NCI-H510A (cell line): ENCODE results near the gene ZKSCAN3.
"Not testable (repeated sequence)": the region's sequence is repeated elsewhere in the genome, so short reads cannot be mapped to it uniquely, and the experiment has no call there.

Experiments used
- DNase-seq: peaks from one replicate; lab custom pipeline; 2025; lab: John Stamatoyannopoulos, UW

ZKSCAN3 gene

DNA sequence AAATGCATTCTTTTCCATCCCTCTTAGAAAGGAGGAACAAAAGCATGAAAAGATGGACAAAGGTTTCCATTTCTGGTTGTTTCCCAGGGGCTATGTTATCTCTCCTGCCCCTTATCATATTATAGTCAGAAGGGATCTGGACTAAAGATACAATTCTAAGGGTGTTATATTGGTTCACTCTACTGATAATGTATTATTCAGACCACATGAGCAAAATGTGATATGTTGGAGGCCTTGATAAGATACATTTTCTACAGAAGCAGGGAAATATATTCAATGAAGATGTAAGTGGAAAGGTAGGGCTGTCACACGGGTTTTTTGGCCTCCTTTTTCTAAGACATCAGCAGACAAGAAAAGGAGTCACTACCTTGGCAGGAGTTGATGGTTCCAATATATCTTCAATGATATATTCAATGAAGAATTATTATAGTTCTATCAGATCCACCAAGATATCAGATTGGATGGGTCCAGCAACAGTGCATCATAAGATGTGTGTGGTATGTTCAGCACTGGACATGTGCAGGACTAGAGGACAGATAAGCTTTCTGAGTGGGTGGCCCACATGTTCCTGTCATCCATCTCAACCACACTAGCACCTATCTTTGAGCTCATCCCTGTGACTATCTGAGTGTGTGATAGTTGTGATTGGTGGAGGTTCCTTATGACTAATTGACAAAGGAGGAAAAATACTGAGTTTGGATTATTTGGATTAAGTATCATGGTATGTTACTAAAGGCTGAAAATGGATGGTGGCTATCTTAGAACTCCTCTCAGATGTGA lies 5.7 kb upstream of the ZKSCAN3 start:
- DNase-seq: no peak

GRCh38 chr6:28345201-28345600 lies 4.5 kb upstream of the ZKSCAN3 start:
- DNase-seq: no peak

DNA sequence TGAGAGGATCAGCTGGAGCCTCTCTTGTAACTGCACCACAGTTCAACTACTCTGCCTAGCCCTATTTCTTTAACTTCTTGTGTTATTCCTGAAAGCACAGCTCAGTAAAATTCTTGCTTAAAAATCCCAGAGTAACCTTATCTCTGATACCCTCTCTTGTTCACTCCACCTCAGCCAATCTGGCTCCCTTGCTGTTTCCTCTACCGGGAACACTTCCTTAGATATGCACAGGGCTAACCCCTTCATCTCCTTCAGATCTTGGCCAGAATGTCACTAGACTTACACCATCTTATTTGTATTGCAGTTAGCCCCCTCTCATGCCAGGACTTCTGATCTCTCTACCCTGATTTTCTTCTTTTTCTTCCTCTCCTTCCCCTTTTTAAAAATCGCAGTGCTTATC lies 2.6 kb upstream of the ZKSCAN3 start:
- DNase-seq: no peak

DNA sequence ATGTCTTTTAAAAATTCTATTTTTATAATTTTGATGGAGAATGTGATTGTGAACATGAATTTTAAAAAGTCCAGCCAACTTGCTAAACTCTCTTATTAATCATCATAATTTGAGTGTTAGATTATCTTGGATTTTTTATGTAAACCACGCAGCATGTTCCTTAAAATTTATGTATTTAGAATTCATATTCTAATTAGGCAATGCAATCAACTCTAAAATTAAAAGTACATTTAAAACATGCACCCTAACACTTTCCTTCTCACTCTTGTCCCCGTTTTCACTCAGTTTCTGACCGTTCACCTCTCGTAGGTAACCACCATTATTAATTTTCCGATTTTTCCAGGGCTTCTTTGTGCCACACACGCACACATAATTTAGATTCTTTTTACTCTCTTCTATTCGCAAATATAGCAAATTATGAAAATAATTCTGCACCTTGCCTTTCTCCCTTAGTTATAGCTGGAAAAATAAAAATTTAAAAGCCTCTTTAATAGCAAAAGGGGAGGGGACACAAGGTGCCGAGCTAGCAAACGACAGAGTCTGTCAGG lies 329 bp upstream of the ZKSCAN3 start:
- DNase-seq: no peak

- DNase-seq: no peak
Observed at GRCh38 chr6:28351087-28351486, 1.3 kb downstream of the ZKSCAN3 start.

- DNase-seq: no peak
Observed at GRCh38 chr6:28351493-28351925, 1.8 kb downstream of the ZKSCAN3 start.

GRCh38 chr6:28353356-28353755 lies 3.6 kb downstream of the ZKSCAN3 start:
- no peak for DNase-seq

DNA sequence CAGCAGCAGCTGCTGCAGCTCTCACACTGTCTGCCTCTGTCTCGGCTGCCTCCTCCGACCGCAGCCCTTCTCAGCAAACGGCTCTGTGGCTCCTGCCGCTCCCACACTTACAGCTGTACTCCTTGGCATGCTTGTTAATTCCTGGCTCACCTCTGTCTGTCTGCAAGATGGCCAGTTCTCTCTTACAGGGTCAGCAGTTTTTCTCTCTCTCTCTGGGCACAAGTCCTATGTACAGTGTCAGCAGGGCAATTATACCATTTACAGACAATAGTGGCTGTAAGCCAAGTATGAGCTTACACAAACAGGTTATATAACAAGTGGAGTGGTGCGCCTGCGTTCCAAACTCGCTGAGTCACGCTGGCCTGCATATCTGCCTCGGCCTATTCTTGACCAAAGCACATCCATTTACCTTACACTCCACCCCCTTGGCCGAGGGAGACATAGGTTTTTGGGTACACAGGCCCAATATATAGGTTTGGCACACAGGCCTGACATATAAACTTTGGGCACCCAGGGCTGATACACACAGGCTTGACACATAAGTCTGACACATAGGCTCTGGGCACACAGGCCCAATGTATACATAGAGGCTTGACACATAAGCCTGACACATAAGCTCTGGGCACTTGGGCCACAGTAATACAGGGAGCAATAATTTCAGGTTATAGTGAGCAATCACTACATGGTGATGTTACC lies 4.4 kb downstream of the ZKSCAN3 start:
- DNase-seq: peak; percentile 31

- no peak for DNase-seq
Observed at GRCh38 chr6:28354688-28355554, 5.2 kb downstream of the ZKSCAN3 start.

DNA sequence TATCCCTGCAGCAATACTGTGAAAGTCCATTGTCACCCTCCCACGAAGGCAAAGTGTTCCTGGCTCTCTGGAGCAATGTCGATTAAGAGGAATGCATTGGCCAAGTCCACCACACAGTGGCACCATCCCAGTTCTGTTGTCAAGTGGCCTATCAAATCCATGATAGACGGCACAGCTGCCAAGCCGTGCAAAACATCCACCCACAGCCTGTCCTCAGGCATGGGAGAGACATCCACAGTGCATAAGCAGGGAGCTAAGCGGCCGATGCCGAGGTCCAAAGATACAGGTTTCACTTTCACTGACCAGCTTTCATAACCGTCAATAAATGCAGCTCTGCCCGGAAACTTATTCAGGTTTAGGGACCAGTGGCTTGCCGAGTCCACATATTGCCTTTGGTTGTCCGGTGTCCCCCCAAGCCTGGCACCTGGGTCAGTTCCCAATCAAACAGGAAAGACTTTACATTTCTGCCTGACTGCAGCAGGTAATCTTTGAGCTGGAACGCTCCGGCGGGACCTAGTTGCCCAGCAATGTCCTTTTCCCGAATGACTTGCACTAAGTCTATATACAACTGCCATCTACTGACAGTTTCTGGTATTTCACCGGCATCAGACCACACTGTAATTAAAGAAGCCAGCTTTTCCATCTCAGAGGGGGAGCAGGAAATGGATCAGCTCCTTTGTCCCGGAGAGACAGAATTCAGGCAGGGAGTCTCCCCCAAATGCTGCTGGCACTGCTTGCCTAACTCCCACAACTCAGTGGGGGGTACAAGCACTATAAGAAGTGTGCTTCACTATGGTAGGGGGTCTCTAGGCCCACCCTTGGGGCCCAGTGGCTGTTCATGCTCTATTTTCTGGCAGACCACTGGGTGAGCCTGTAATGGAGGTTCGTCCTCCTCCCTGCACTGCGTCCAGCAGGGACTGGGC lies 6.3 kb downstream of the ZKSCAN3 start:
- peak; percentile 71 for DNase-seq

GRCh38 chr6:28356666-28357020 lies 6.9 kb downstream of the ZKSCAN3 start:
- DNase-seq: no peak

DNA sequence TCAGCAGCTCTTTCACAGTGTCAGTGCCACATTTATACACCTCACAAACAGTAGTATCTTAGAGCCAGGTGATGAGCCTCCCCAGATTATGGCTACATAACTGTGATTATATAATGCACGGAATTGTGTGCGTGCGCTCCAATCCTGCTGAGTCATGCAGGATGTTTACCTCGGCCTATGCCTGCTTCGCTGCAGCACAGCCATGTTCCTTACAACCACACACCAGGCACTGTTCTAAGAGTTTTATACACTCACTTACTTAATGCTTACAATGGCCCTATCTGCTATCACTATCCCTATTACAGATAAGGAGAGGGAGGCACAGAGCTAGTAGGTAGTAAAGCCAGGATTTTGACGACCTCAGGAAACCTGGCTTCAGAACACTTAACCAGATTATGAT lies 7.3 kb downstream of the ZKSCAN3 start:
- no peak for DNase-seq

DNA sequence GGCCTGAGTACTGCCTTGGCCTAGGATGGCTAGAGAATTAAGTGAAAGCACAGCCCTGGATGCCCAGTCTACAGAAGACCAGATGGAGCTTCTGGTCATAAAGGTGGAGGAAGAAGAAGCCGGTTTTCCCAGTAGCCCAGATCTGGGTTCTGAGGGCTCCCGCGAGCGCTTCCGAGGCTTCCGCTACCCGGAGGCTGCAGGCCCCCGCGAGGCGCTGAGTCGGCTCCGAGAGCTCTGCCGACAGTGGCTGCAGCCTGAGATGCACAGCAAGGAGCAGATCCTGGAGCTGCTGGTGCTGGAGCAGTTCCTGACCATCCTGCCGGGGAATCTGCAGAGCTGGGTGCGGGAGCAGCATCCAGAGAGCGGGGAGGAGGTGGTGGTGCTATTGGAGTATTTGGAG lies 9.8 kb downstream of the ZKSCAN3 start:
- DNase-seq: not testable (repeated sequence)

- DNase-seq: no peak
Observed at GRCh38 chr6:28360961-28361360, 11.2 kb downstream of the ZKSCAN3 start.

GRCh38 chr6:28365590-28365989 lies 15.8 kb downstream of the ZKSCAN3 start:
- not testable (repeated sequence) for DNase-seq

DNA sequence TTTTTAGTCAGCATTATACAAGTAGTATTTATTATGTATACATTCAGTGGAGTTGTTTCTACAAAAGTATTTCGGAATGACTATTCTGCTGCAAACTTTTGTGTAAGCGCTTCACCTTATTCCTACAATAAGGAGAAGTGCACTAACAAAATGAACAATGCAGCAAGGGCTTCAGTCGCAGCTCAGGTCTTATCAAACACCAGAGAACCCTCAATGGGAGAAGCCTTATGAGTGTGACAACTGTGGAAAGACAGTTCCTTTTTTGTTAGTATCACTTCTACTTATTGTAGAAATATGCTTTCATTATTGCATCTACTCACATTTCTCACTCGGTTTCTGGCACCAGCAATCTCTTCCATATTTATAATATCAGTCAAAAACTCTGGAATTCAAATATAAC lies 18.8 kb downstream of the ZKSCAN3 start:
- DNase-seq: no peak

- DNase-seq: no peak
Observed at GRCh38 chr6:28369463-28369862, 19.7 kb downstream of the ZKSCAN3 start.

DNA sequence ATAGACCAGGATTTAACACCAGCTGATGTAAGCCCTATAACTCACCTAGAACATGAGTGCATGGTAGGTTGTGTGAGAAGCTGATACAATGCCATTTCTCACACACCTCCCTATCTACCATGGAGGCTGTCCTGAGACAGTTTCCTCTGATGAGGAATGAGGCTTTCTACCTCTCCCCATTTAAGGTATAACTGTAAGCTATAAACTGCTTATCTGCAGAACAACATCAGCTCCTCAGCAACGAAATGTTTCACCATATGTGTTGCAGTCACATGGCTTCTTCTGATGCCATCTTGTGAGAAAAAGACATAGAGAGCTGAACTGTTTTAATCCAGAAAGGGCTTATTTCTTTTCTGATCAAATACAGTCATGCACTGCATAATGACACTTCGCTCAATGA lies 20.7 kb downstream of the ZKSCAN3 start:
- no peak for DNase-seq

- DNase-seq: no peak
Observed at GRCh38 chr6:28371280-28371679, 21.5 kb downstream of the ZKSCAN3 start.

DNA sequence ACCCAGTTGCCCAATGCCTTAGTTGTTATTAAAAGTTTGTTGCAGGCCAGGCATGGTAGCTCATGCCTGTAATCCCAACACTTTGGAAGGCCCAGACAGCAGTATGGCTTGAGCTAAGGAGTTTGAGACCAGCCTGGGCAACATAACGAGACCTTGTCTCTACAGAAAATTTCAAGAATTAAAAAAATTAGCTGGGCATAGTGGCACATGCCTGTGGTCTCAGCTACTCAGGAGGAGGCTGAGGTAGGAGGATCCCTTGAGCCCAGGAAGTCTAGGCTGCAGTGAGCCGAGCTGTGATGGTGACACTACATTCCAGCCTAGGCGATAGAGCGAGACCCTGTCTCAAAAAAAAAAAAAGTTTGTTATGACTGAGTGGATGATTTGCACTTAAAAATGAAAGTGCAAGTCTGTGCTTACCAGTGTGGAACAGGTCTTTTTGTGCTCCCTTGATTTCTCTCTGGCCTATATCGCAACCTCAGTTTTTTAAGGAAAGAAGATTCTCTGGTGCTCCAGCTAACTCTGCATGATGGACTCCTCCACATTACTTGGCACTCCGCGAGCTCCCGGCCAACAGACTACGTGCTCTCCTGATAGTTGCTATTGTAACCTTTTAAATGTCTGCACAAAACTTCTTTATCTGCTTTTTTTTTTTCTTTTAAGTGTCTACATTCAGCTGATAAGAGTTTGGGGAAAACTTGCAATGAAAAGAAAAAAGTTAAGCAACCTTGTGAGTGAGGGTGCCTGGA lies 22.1 kb downstream of the ZKSCAN3 start:
- DNase-seq: no peak

DNA sequence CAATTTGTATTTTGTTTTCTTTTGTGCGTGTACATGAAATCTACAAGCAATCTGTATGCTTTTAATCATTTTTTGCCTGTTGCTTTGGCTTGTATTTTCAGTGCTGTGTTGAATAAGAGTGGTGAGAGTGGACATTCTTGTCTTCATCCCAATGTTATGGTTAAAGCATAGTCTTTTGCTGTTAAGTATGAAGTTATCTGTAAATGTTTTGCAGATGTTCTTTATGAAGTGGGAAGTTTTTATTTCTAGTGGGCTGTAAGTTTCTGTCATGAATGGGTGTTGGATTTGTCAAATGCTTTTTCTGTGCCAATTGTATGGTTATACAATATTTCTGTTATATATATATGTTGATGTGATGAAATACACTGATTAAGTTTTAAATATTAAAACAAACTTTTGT lies 24.2 kb downstream of the ZKSCAN3 start:
- DNase-seq: no peak
